ENCODE results near the gene CATSPERZ. TPM values are rescaled to one million over a fixed set of nuclear protein-coding genes. Genes with fewer than 3 reads are reported as not detected.
A peak's percentile ranks its signal among the peaks of the same experiment; 100 is the strongest.

CATSPERZ gene
- total and polyA plus RNA-seq, 2 of the 13 experiments (the other 11 are each of a cell fraction or from before 2014, with no cell fraction given), result 0.22 to 0.48 TPM

DNA sequence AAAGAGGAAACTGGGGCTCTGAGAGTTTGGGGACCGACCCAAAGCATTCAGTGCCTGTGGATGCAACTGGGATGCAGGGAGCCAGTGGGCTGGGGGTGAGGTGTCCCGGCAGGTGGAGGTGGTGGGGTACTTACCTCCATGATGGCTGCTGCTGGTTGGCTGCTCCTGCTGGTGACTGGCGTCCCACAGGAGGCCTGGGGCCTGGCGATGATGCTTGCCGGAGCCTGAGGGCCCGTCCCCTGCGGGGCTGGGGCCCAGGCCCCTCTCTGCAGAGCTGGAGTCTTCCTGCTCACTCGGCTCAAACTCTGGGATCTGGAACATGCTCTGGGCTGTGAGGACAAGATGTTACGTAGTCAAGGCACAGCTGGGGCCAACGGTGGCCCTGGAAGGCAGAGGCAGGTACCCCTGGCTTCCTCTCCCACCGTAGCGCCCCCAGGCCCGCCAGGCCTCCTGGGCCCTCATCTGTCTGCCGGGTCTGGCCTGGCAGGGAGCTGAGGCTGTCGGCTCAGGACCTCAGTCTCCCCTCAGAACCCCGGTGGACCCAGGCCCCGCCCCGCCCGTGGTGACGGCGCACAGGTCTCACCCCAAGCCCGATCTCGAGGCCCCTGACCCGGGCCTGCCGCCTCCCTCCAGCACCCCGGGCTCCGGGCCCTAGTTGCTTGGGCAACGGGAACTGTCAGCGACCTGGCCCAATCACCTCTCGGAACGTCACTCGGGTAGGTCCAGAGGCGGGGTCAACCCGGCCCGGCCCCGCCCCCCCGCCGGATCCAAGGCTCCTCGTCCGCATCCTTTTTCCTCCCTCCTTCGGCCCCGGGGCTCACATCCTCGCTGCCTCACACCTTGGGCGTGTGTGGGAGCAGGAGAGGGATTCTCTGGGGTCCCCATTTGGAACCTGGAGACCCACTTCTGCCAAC lies 15.9 kb upstream of the CATSPERZ start, which contains the start of gene BAD (continued):
- TF ChIP-seq ZNF101 (CRISPR knock-in tag; IDR thresholded peaks at IDR 0.05; ENCODE audit: borderline replicate concordance, low read depth) (no peak), PLRG1 (conservative IDR thresholded peaks at IDR 0.05) (no peak), ZNF557 (CRISPR knock-in tag; IDR thresholded peaks at IDR 0.05) (no peak), ARNTL (CRISPR knock-in tag; IDR thresholded peaks at IDR 0.05) (no peak), SRF (IDR thresholded peaks at IDR 0.05; ENCODE audit: low read depth, low read length) (no peak), RFXAP (CRISPR knock-in tag; IDR thresholded peaks at IDR 0.05; ENCODE audit: borderline replicate concordance) (no peak), ZMYM4 (CRISPR knock-in tag; IDR thresholded peaks at IDR 0.05) (0 out of 2 replicates have a peak, but pooled peaks have one; percentile 18), SIN3A (IDR thresholded peaks at IDR 0.05; ENCODE audit: borderline replicate concordance, low read depth, low read length) (no peak), JUNB (CRISPR knock-in tag; IDR thresholded peaks at IDR 0.05; ENCODE audit: borderline replicate concordance) (no peak), ZNF7 (CRISPR knock-in tag; IDR thresholded peaks at IDR 0.05) (no peak), ATF7 (IDR thresholded peaks at IDR 0.05) (no peak), ATF7 (CRISPR knock-in tag; IDR thresholded peaks at IDR 0.05) (no peak), ZNF460 (CRISPR knock-in tag; IDR thresholded peaks at IDR 0.05; ENCODE audit: borderline replicate concordance) (0 out of 2 replicates have a peak, but pooled peaks have one; percentile 16)
- TF ChIP-seq, protein P1, sequence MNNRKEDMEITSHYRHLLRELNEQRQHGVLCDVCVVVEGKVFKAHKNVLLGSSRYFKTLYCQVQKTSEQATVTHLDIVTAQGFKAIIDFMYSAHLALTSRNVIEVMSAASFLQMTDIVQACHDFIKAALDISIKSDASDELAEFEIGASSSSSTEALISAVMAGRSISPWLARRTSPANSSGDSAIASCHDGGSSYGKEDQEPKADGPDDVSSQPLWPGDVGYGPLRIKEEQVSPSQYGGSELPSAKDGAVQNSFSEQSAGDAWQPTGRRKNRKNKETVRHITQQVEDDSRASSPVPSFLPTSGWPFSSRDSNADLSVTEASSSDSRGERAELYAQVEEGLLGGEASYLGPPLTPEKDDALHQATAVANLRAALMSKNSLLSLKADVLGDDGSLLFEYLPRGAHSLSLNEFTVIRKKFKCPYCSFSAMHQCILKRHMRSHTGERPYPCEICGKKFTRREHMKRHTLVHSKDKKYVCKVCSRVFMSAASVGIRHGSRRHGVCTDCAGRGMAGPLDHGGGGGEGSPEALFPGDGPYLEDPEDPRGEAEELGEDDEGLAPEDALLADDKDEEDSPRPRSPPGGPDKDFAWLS (CRISPR knock-in tag; IDR thresholded peaks at IDR 0.05; ENCODE audit: borderline replicate concordance), result no peak
- TF ChIP-seq, protein P2, sequence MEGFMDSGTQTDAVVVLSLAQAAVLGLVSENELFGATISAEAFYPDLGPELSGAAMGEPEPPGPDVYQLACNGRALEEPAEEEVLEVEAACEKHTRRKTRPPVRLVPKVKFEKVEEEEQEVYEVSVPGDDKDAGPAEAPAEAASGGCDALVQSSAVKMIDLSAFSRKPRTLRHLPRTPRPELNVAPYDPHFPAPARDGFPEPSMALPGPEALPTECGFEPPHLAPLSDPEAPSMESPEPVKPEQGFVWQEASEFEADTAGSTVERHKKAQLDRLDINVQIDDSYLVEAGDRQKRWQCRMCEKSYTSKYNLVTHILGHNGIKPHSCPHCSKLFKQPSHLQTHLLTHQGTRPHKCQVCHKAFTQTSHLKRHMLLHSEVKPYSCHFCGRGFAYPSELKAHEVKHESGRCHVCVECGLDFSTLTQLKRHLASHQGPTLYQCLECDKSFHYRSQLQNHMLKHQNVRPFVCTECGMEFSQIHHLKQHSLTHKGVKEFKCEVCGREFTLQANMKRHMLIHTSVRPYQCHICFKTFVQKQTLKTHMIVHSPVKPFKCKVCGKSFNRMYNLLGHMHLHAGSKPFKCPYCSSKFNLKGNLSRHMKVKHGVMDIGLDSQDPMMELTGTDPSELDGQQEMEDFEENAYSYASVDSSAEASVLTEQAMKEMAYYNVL (CRISPR knock-in tag; IDR thresholded peaks at IDR 0.05; ENCODE audit: borderline replicate concordance), result no peak
- TF ChIP-seq, protein P3, sequence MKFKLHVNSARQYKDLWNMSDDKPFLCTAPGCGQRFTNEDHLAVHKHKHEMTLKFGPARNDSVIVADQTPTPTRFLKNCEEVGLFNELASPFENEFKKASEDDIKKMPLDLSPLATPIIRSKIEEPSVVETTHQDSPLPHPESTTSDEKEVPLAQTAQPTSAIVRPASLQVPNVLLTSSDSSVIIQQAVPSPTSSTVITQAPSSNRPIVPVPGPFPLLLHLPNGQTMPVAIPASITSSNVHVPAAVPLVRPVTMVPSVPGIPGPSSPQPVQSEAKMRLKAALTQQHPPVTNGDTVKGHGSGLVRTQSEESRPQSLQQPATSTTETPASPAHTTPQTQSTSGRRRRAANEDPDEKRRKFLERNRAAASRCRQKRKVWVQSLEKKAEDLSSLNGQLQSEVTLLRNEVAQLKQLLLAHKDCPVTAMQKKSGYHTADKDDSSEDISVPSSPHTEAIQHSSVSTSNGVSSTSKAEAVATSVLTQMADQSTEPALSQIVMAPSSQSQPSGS (CRISPR knock-in tag; IDR thresholded peaks at IDR 0.05), result no peak

Data from HepG2 (cell line).